Neural progenitor cell (in vitro differentiated cells): ENCODE results near the gene ESRRB. TPM values are rescaled to one million over a fixed set of nuclear protein-coding genes. Genes with fewer than 3 reads are reported as not detected.

ENCODE experiments used
- DNase-seq: peaks from one replicate; pipeline ENCODE4 v3.0.0-alpha.2; 2016; ENCODE audit warnings: low spot score
- H2AFZ ChIP-seq: fragments of 200-600 bp; sonication (generic); replicated peaks from 2 replicates; pipeline ENCODE4 v1.6.1; 2016; ENCODE audit warnings: antibody characterized with exemption
- H3F3A ChIP-seq: fragments of 200-600 bp; sonication (generic); 2 replicates; pipeline ENCODE4 v1.6.1; 2016; ENCODE audit warnings: antibody characterized with exemption, low read depth
- H3K27ac ChIP-seq: fragments of 200-600 bp; sonication (generic); 2 replicates; pipeline ENCODE4 v1.5.1; 2016; ENCODE audit warnings: mild to moderate bottlenecking
- H3K27me3 ChIP-seq: fragments of 200-600 bp; sonication (generic); 2 replicates; pipeline ENCODE4 v1.6.1; 2016; ENCODE audit warnings: mild to moderate bottlenecking, moderate library complexity
- H3K36me3 ChIP-seq: fragments of 200-600 bp; sonication (generic); 2 replicates; pipeline ENCODE4 v1.5.1; 2016
- H3K4me1 ChIP-seq: fragments of 200-600 bp; sonication (generic); 2 replicates; pipeline ENCODE4 v1.6.1; 2016; ENCODE audit warnings: mixed run types
- H3K4me2 ChIP-seq: fragments of 200-600 bp; sonication (generic); 2 replicates; pipeline ENCODE4 v1.6.1; 2016
- H3K4me3 ChIP-seq: fragments of 200-600 bp; sonication (generic); 2 replicates; pipeline ENCODE4 v1.5.1; 2016
- H3K79me2 ChIP-seq: fragments of 200-600 bp; sonication (generic); 2 replicates; pipeline ENCODE4 v1.6.1; 2016; ENCODE audit warnings: low read depth
- H3K9ac ChIP-seq: fragments of 200-600 bp; sonication (generic); 2 replicates; pipeline ENCODE4 v1.6.1; 2016
- H3K9me3 ChIP-seq: fragments of 200-600 bp; sonication (generic); 2 replicates; pipeline ENCODE4 v1.5.1; 2016; ENCODE audit warnings: low read depth
- H4K20me1 ChIP-seq: fragments of 200-600 bp; sonication (generic); 2 replicates; pipeline ENCODE4 v1.6.1; 2016; ENCODE audit warnings: low read depth
- H3K27ac Mint-ChIP-seq: 3 replicates; pipeline ENCODE4 v1.8.0; 2021; ENCODE audit warnings: mixed read lengths
- H3K27me3 Mint-ChIP-seq: 2 replicates; pipeline ENCODE4 v1.8.0; 2022; ENCODE audit warnings: low read depth, mild to moderate bottlenecking, inconsistent platforms, moderate library complexity, mixed read lengths; ENCODE audit not compliant: insufficient read depth
- H3K36me3 Mint-ChIP-seq: 3 replicates; pipeline ENCODE4 v1.8.0; 2021; ENCODE audit warnings: mixed read lengths
- H3K4me1 Mint-ChIP-seq: 3 replicates; pipeline ENCODE4 v1.8.0; 2021; ENCODE audit warnings: mixed read lengths
- H3K4me3 Mint-ChIP-seq: 3 replicates; pipeline ENCODE4 v1.8.0; 2021; ENCODE audit warnings: mild to moderate bottlenecking, moderate library complexity, mixed read lengths
- H3K9me3 Mint-ChIP-seq: 3 replicates; pipeline ENCODE4 v1.8.0; 2020; ENCODE audit warnings: mixed read lengths
- CTCF ChIP-seq: fragments of 200-600 bp; sonication (generic); IDR thresholded peaks from 2 replicates; pipeline ENCODE4 v1.5.1; 2017; ENCODE audit warnings: antibody characterized with exemption, mild to moderate bottlenecking
- EZH2 ChIP-seq: fragments of 200-600 bp; sonication (generic); IDR thresholded peaks from 2 replicates; pipeline ENCODE4 v1.6.1; 2017; ENCODE audit warnings: antibody characterized with exemption, mild to moderate bottlenecking, moderate library complexity
- EZH2phosphoT487 ChIP-seq: fragments of 200-600 bp; sonication (generic); IDR thresholded peaks from 2 replicates; pipeline ENCODE4 v1.6.1; 2017; ENCODE audit warnings: antibody characterized with exemption
- total RNA-seq: library from RNA; depleted of rRNA; stranded (reverse); fragments of >200 nt; gene quantifications from 2 replicates; pipeline ENCODE4 v1.2.3, GENCODE V29; 2015; ENCODE audit warnings: low replicate concordance

The ESRRB gene
- total RNA-seq, 1 donor from 2014 or later, result 1.3 TPM

- Mint-ChIP-seq H3K4me1 (peaks cover 7% of the 10 kb centered on the region), H3K27ac (no peak overlapping the region), H3K27me3 (peaks cover 7% of the 10 kb centered on the region), H3K36me3 (no peaks in the 10 kb centered on the region), H3K4me3 (no peak overlapping the region), H3K9me3 (no peaks in the 10 kb centered on the region)
- Histone ChIP-seq H3K27me3 (no peaks in the 10 kb centered on the region), H3K9me3 (no peaks in the 10 kb centered on the region), H3K27ac (no peak overlapping the region), H3K9ac (no peak overlapping the region), H3K4me2 (no peak overlapping the region), H2AFZ (no peak overlapping the region), H3K4me1 (no peaks in the 10 kb centered on the region), H3F3A (no peaks in the 10 kb centered on the region), H3K36me3 (no peaks in the 10 kb centered on the region), H3K4me3 (no peak overlapping the region), H4K20me1 (no peaks in the 10 kb centered on the region), H3K79me2 (no peaks in the 10 kb centered on the region)
- DNase-seq, result no peak
- TF ChIP-seq CTCF (peak; percentile 14), EZH2phosphoT487 (no peak), EZH2 (no peak)
Measured at GRCh38 chr14:76509311-76509710, 133.4 kb downstream of the ESRRB start.

- Histone ChIP-seq H3K4me3 (no peak overlapping the region), H2AFZ (no peak overlapping the region), H4K20me1 (no peaks in the 10 kb centered on the region), H3K27me3 (no peaks in the 10 kb centered on the region), H3K4me1 (no peaks in the 10 kb centered on the region), H3K9me3 (no peaks in the 10 kb centered on the region), H3K9ac (no peak overlapping the region), H3K79me2 (no peaks in the 10 kb centered on the region), H3K4me2 (no peak overlapping the region), H3K36me3 (no peaks in the 10 kb centered on the region), H3K27ac (no peak overlapping the region), H3F3A (no peaks in the 10 kb centered on the region)
- peaks cover 5% of the 10 kb centered on the region for H3K4me1 Mint-ChIP-seq
- TF ChIP-seq EZH2phosphoT487 (no peak), EZH2 (no peak), CTCF (no peak)
- H3K9me3 Mint-ChIP-seq, result no peaks in the 10 kb centered on the region
- peaks cover 7% of the 10 kb centered on the region for H3K27me3 Mint-ChIP-seq
- H3K36me3 Mint-ChIP-seq, result no peaks in the 10 kb centered on the region
- DNase-seq, result no peak
- H3K27ac Mint-ChIP-seq, result no peak overlapping the region
- H3K4me3 Mint-ChIP-seq, result no peak overlapping the region
Measured at GRCh38 chr14:76510181-76510580, 134.2 kb downstream of the ESRRB start.

- H3K36me3 Mint-ChIP-seq, result no peaks in the 10 kb centered on the region
- no peak overlapping the region for H3K4me3 Mint-ChIP-seq
- no peaks in the 10 kb centered on the region for H3K9me3 ChIP-seq
- H3K36me3 ChIP-seq, result no peaks in the 10 kb centered on the region
- H3F3A ChIP-seq, result no peaks in the 10 kb centered on the region
- TF ChIP-seq EZH2 (no peak), CTCF (no peak), EZH2phosphoT487 (no peak)
- H3K27ac Mint-ChIP-seq, result no peak overlapping the region
- no peak overlapping the region for H3K4me2 ChIP-seq
- H3K27me3 ChIP-seq, result no peaks in the 10 kb centered on the region
- H3K4me3 ChIP-seq, result no peak overlapping the region
- H3K4me1 Mint-ChIP-seq, result peaks cover 5% of the 10 kb centered on the region
- no peaks in the 10 kb centered on the region for H4K20me1 ChIP-seq
- no peaks in the 10 kb centered on the region for H3K9me3 Mint-ChIP-seq
- H2AFZ ChIP-seq, result peak overlapping the region; percentile 10
- no peaks in the 10 kb centered on the region for H3K79me2 ChIP-seq
- H3K27me3 Mint-ChIP-seq, result peaks cover 2% of the 10 kb centered on the region
- H3K9ac ChIP-seq, result no peak overlapping the region
- H3K4me1 ChIP-seq, result no peaks in the 10 kb centered on the region
- H3K27ac ChIP-seq, result no peak overlapping the region
- DNase-seq, result no peak
Measured at GRCh38 chr14:76514213-76514998, 138.5 kb downstream of the ESRRB start.
